Caco-2 (cell line): ENCODE results near the gene PITPNM2. TPM values are rescaled to one million over a fixed set of nuclear protein-coding genes. Genes with fewer than 3 reads are reported as not detected.

Source experiments
- BruUV-seq: library from RNA; stranded (reverse); fragments of 400-500 nt; replicated peaks from 2 replicates; lab custom pipeline; 2021; lab: Mats Ljungman, UMichigan
- CTCF ChIA-PET: fragments of 300-600 bp; sonication (Branson Sonifier 250); formaldehyde crosslinking; loops from one replicate; lab custom pipeline; 2022; ENCODE audit warnings: antibody characterized with exemption; lab: Charles Lee
- POLR2A ChIA-PET: fragments of 300-600 bp; sonication (Branson Sonifier 250); formaldehyde crosslinking; loops from one replicate; lab custom pipeline; 2022; ENCODE audit warnings: antibody characterized with exemption; lab: Charles Lee
- DNase-seq, 2 experiments: peaks; one replicate each; pipeline versions ENCODE4 v3.0.0 to v3.0.0-alpha.2; 2020 to 2022
- H3K27me3 ChIP-seq: replicated peaks from 2 replicates; pipeline ENCODE4 v1.6.0; 2011; ENCODE audit warnings: low read length; ENCODE audit not compliant: control insufficient read depth, insufficient read depth
- H3K36me3 ChIP-seq: 2 replicates; pipeline ENCODE4 v1.5.1; 2011; ENCODE audit warnings: low read length; ENCODE audit not compliant: control insufficient read depth, insufficient read depth
- H3K4me1 ChIP-seq: fragments of 250-450 bp; sonication (Bioruptor Pico); 2 replicates; pipeline ENCODE4 v1.5.1; 2020; ENCODE audit warnings: mild to moderate bottlenecking
- H3K4me3 ChIP-seq: 2 replicates; pipeline ENCODE4 v1.5.1; 2011; ENCODE audit warnings: low read depth, mild to moderate bottlenecking, control low read depth, low read length
- H3K9me3 ChIP-seq: fragments of 250-450 bp; sonication (Bioruptor Pico); 2 replicates; pipeline ENCODE4 v1.5.1; 2020; ENCODE audit warnings: mild to moderate bottlenecking, moderate library complexity
- H3K27ac Mint-ChIP-seq: one replicate; pipeline ENCODE4 v1.8.0; 2022; ENCODE audit warnings: mixed read lengths; ENCODE audit not compliant: unreplicated experiment
- H3K27me3 Mint-ChIP-seq: one replicate; pipeline ENCODE4 v1.8.0; 2022; ENCODE audit warnings: mixed read lengths; ENCODE audit not compliant: insufficient read depth, unreplicated experiment
- H3K36me3 Mint-ChIP-seq: one replicate; pipeline ENCODE4 v1.8.0; 2022; ENCODE audit warnings: mild to moderate bottlenecking, mixed read lengths; ENCODE audit not compliant: insufficient read depth, unreplicated experiment
- H3K4me1 Mint-ChIP-seq: one replicate; pipeline ENCODE4 v1.8.0; 2022; ENCODE audit warnings: low read depth, mixed read lengths; ENCODE audit not compliant: unreplicated experiment
- H3K4me3 Mint-ChIP-seq: one replicate; pipeline ENCODE4 v1.8.0; 2022; ENCODE audit warnings: mild to moderate bottlenecking, moderate library complexity, mixed read lengths; ENCODE audit not compliant: unreplicated experiment
- H3K9me3 Mint-ChIP-seq: one replicate; pipeline ENCODE4 v1.8.0; 2022; ENCODE audit warnings: mixed read lengths; ENCODE audit not compliant: unreplicated experiment
- intact Hi-C: fragments of 100-400 bp; cut with micrococcal nuclease; formaldehyde crosslinking; loops from one replicate; pipeline ENCODE4 v1.10.0; 2022; ENCODE audit not compliant: unreplicated experiment
- total RNA-seq: library from RNA; stranded (reverse); gene quantifications from 2 replicates; pipeline ENCODE4 v1.2.3, GENCODE V29; 2022
- TF ChIP-seq, protein P1 (sequence below), 2 experiments: fragments of 200-600 bp in 1 of 2; IDR thresholded peaks; 1 replicate in 1 of 2; 2 replicates in 1 of 2; pipeline versions ENCODE4 v1.5.1 to v1.8.0; 2011 to 2022; ENCODE audit warnings: antibody characterized with exemption in 1 of 2, control low read depth in 1 of 2, inconsistent platforms in 1 of 2, low read depth in 1 of 2, low read length in 1 of 2, mild to moderate bottlenecking in 1 of 2, moderate library complexity in 1 of 2; ENCODE audit not compliant: insufficient read depth in 1 of 2, severe bottlenecking in 1 of 2, unreplicated experiment in 1 of 2

Gene PITPNM2
- total RNA-seq, 1 experiment from 2014 or later: 10.6 TPM

DNA sequence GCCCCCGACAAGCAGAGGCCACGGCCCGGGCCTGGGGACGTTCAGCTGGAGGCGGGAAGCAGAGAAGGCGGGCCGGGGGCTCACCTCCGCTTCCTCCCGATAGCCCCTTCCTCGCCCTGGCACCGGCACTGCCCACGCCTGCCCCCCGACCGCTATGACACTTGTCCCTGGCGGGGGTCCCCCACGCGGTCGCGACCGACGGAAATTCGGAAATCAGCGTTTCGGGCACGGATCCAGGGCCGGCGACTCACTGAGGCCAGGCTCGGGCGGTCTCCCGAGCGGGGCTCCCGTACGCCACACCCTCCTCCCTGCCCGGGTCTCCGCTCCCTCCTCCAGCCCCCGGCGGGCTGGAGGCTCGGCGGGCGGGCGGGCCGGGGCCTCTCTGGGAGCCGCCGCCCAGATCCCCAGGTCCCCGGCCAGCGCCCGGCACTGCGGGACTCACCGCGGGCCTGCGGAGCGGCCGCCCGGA, 581 bp downstream of the PITPNM2 start:
- TF ChIP-seq, protein P1, sequence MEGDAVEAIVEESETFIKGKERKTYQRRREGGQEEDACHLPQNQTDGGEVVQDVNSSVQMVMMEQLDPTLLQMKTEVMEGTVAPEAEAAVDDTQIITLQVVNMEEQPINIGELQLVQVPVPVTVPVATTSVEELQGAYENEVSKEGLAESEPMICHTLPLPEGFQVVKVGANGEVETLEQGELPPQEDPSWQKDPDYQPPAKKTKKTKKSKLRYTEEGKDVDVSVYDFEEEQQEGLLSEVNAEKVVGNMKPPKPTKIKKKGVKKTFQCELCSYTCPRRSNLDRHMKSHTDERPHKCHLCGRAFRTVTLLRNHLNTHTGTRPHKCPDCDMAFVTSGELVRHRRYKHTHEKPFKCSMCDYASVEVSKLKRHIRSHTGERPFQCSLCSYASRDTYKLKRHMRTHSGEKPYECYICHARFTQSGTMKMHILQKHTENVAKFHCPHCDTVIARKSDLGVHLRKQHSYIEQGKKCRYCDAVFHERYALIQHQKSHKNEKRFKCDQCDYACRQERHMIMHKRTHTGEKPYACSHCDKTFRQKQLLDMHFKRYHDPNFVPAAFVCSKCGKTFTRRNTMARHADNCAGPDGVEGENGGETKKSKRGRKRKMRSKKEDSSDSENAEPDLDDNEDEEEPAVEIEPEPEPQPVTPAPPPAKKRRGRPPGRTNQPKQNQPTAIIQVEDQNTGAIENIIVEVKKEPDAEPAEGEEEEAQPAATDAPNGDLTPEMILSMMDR (IDR thresholded peaks at IDR 0.05; ENCODE audit: insufficient read depth in 1 of 2, low read depth in 1 of 2, low read length in 1 of 2, severe bottlenecking in 1 of 2, unreplicated experiment in 1 of 2): no peak
- peaks cover 8% of the 10 kb centered on the region for H3K4me1 Mint-ChIP-seq
- no peaks in the 10 kb centered on the region for H3K9me3 ChIP-seq
- peak overlapping the region; percentile 3 for H3K27ac Mint-ChIP-seq
- DNase-seq: no peak
- H3K4me3 ChIP-seq: peak overlapping the region; percentile 57
- POLR2A ChIA-PET: interaction anchor here (0.5 to 0.6 kb wide), 6 partner anchors 10 to 434 kb away, joined by 3 to 7 read pairs (median 6); partner anchors contain the start of gene TMED2
- intact Hi-C loops: loop anchor here (2.0 kb wide), 1 partner anchor 108 kb away; no protein-coding TSS in a partner anchor
- no peaks in the 10 kb centered on the region for H3K27me3 ChIP-seq
- BruUV-seq: no TSS peak
- H3K36me3 ChIP-seq: no peaks in the 10 kb centered on the region
- no peaks in the 10 kb centered on the region for H3K9me3 Mint-ChIP-seq
- H3K36me3 Mint-ChIP-seq: peaks cover 14% of the 10 kb centered on the region
- CTCF ChIA-PET: interaction anchor here (0.6 kb wide), 2 partner anchors 8 to 107 kb away, joined by 3 read pairs; no protein-coding TSS in a partner anchor
- H3K4me1 ChIP-seq: peaks cover 12% of the 10 kb centered on the region
- H3K4me3 Mint-ChIP-seq: peak overlapping the region; percentile 67
- H3K27me3 Mint-ChIP-seq: no peaks in the 10 kb centered on the region

DNA sequence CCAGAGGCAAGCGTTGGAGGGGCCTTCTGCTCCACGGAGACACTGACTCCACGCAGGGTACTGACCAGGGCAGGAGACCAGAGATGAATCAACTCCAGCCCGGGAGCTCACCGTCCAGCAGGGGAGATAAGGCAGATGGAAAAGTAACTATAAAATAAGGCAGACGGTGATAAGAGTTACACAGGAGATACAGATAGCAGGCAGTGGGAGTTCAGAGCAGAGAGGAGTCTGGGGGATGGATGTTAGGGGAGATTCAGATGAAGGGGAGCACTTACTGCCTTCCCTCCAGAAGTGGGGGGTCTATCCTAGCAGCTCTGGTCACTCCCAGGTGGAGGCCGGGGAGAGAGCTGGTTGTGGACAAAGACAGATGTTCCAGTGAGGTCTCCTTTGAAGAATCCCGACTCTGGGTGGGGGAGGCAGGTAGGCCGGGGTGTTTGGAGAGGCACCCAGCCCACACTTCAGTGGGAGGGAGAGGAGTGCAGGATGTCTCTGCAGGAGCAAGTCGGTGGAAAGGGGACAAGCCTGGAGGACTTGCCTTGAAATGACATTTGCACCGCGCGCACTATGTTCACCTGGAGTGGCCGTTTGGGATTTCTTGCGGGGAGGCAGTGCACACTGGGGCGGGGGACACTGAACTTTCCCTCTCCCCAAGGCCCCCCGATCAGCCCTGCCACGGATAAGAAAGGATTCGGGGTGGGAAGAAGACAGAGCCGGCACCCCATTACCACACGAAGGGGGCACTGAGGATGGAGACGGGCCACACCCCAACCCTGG, 1.2 kb downstream of the PITPNM2 start:
- BruUV-seq: TSS peak; percentile 6
- POLR2A ChIA-PET: no interaction called here

DNA sequence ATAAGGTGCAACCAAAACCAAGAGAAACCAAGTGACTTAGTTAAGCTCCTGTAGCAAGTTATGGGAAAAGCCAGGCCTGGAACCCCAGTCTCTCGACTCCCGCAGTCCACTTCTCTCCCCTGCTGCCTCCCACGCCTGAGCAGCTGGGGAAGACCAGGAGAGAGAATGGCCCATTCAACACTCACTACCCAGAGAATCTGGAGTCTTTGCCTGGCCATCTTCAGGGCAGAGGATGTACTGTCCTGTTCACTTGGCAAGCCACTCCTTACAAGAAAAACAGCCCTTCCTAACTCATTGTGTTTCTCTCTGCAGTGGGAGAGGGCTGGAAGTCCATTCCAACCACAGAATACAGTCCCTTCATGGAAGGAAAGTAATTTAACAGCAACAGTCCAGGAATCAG, 1.8 kb downstream of the PITPNM2 start:
- intact Hi-C loops: loop anchor here (10.0 kb wide), 2 partner anchors 54 to 164 kb away; partner anchors contain the start of gene ARL6IP4
- ChIA-PET CTCF (interaction anchor here (0.6 kb wide), 1 partner anchor 21 kb away, joined by 4 read pairs; no protein-coding TSS in a partner anchor), POLR2A (no interaction called here)
- no peaks in the 10 kb centered on the region for H3K9me3 ChIP-seq
- no peak overlapping the region for H3K4me3 ChIP-seq
- no peak for DNase-seq
- no peaks in the 10 kb centered on the region for H3K27me3 ChIP-seq
- peaks cover 12% of the 10 kb centered on the region for H3K4me1 ChIP-seq
- no peak overlapping the region for H3K27ac Mint-ChIP-seq
- no peaks in the 10 kb centered on the region for H3K27me3 Mint-ChIP-seq
- BruUV-seq: no TSS peak
- peaks cover 14% of the 10 kb centered on the region for H3K36me3 Mint-ChIP-seq
- no peaks in the 10 kb centered on the region for H3K36me3 ChIP-seq
- no peaks in the 10 kb centered on the region for H3K9me3 Mint-ChIP-seq
- TF ChIP-seq, protein P1 (IDR thresholded peaks at IDR 0.05; ENCODE audit: insufficient read depth in 1 of 2, low read depth in 1 of 2, low read length in 1 of 2, severe bottlenecking in 1 of 2, unreplicated experiment in 1 of 2): no peak
- peak overlapping the region; percentile 67 for H3K4me3 Mint-ChIP-seq
- peaks cover 8% of the 10 kb centered on the region for H3K4me1 Mint-ChIP-seq

More for the DNA sequence above, 1.2 kb downstream of the PITPNM2 start:
- CTCF ChIA-PET: interaction anchor here (0.6 kb wide), 1 partner anchor 22 kb away, joined by 4 read pairs; no protein-coding TSS in a partner anchor
- Mint-ChIP-seq H3K36me3 (peaks cover 14% of the 10 kb centered on the region), H3K4me3 (peak overlapping the region; percentile 67), H3K27ac (peak overlapping the region; percentile 3), H3K27me3 (no peaks in the 10 kb centered on the region), H3K9me3 (no peaks in the 10 kb centered on the region), H3K4me1 (peaks cover 8% of the 10 kb centered on the region)
- peak overlapping the region; percentile 57 for H3K4me3 ChIP-seq
- no peaks in the 10 kb centered on the region for H3K9me3 ChIP-seq
- intact Hi-C loops: loop anchor here (2.0 to 10.0 kb wide), 3 partner anchors 55 to 165 kb away; partner anchors contain the start of gene ARL6IP4
- H3K4me1 ChIP-seq: peaks cover 12% of the 10 kb centered on the region
- no peak for DNase-seq
- no peaks in the 10 kb centered on the region for H3K27me3 ChIP-seq
- no peaks in the 10 kb centered on the region for H3K36me3 ChIP-seq
- TF ChIP-seq, protein P1 (IDR thresholded peaks at IDR 0.05; ENCODE audit: insufficient read depth in 1 of 2, low read depth in 1 of 2, low read length in 1 of 2, severe bottlenecking in 1 of 2, unreplicated experiment in 1 of 2): no peak
